ENCODE data around the gene TNC.

The TNC gene

DNA sequence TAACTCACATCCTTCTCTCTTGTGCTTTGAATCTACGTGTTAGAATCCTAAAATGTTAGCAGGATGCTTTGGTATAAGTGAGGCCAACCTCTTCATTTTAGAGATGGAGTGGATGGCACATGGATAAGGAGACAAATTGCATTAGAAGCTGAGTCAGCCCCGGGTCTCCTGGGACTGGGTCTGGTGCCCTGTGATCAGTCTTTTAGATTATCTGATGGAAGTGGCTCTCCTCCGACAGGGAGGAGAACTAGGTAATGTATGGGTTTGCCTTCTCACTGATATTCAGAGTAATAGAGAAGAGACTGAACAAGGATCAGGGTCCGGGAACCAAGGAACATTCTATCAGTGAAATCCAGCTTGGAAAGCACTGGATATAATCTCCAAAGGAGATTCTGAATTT lies 112.6 kb downstream of the TNC start:
- DNase-seq = no peak

DNA sequence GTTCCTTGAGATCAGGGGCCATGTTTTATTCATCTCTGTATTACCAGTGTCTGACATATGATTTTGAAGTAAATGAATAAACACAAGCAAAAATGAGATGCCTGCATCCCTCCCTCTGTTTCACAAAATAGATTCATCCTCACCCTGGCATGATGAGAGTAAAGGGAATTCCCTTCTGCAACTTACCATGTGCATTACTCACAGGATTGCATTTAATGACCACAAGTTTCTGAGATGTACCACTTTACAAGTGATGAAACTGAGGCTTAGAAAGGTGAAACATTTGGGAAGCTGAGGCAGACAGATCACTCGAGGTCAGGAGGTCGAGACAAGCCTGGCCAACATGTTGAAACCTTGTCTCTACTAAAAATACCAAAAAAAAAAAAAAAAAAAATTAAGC lies 113.4 kb downstream of the TNC start:
- DNase-seq = peak; percentile 94

DNA sequence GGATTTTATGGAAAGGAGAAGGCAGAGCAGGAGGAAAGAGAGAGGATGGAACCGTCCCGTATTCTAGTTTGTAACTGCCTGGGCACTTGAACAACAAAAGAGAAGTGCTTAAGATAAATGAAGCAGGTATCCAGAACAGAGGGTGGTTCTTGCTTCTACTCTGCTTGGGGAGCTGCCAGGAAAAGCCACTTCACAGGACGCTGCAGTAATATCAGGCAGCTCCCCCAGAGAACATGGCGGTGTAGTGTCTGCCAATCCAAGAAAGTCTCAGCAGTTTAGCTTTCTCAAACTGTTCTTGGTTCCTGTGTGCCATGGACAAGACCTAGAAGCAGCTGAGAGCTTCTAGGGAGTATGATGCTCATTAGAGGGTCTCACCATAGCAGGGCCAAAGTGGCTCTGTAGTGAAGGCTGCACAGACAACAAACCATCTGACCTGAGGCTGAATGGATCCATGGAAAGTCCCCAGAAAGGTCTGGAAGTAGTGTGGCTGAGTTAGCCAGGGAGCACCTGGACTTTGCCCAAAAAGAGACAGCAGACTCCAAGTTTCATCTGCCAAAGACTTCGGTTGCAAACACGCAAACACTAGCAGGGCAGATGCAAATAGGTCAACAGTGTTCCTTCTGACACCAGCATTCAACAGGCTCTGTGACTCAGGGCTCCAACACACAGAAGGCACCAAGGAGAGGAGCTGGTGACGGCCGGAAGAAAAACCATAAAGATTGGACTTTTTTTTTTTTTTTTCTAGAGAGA lies 115.4 kb downstream of the TNC start:
- DNase-seq = no peak

DNA sequence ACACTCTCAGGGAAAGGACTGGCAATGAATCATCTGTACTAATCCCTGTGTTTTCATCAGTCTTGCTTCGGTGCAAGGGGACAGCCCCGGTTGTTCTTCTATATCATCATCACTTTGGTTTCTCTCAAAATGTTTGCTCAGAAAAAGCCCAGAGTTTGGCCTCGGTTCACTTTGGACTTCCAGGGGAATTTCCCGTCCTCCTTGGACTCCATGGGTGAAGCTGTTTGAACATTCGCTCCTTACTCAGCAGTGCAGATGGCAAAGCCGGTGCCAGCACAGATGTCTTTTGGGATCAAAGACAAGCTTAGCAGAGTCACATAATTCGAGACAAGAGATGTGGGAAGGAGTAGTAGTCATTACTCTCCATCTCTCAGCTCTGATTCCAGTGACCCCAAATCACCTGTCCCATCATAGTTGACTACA lies 117.7 kb downstream of the TNC start:
- peak; percentile 92 for DNase-seq

DNA sequence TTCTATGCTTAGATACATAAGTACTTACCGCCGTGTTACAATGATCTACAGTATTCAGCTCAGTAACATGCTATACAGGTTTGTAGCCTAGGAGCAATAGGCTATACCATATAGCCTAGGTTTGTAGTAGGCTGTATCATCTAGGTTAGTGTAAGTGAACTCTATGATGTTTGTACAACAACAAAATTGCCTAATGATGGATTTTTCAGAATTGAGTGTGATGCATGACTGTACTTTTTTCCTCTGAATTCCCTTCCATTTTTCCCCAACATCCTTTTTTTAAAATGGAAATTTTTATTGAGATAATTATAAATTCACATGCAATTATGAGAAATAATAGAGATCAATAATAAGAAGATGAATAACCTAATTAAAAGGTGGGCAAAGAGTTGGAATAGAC lies 119.6 kb downstream of the TNC start:
- peak; percentile 75 for DNase-seq

DNA sequence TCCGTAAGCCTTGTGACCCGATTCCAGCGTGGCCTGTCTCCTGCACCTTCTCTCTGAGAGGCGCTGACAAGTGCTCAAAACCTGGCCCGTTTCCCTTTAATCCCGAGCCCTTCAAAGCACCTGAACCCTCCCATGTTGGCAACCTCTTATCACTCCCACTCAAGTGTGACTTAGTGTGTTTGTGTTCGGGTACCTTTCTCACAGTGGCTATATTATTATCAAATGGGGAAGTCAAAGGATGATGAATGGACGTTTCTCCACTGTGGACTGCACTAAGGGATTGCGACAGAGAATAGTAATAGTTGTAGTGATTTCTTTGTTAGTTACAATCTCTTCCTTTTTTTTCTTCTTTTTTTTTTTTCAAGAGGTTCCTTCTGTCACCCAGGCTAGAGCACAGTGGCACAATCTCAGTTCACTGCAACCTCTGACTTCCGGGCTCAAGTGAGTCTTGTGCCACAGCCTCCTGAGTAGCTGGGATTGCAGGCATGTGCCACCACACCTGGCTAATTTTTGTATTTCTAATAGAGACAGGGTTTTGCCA lies 122.2 kb downstream of the TNC start:
- DNase-seq = peak; percentile 96

DNA sequence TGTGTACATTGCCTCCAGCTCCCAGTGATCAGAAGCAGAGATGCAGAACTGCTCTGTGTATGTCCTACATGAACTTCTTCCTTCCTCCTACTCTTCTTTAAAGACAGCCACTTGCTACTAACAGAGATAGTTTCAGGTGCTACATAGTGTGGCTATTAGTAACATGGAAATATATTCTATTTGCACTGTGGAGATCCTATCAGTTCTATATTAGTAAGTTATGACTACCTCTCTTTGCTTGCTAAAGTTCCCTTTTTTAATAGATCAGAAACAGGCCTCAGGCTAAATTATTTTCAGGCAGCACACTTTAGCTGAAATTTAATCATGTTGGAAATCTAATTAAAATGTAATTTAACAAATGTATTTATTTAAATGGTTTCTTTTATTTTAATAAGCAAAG lies 123.2 kb downstream of the TNC start:
- peak; percentile 49 for DNase-seq

DNA sequence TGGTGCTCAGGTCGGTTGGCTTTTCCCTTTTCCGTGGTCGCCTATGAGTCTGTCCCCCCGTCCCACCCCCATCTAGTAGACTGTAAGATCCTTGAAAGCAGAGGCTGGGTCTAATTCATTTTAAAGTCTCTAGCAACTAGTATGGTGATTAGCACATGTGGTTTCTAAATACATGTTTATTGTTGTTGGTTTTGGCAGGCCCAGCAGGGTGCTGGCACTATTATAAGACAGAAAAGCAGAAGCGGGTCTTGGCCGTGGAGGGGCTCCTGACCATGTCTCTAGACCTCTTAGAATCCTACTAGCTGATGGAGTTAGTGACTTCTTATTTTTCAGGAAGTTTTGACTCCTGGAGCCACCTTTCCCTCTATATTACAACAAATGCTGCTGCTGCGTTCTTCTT lies 126.1 kb downstream of the TNC start:
- DNase-seq = no peak

DNA sequence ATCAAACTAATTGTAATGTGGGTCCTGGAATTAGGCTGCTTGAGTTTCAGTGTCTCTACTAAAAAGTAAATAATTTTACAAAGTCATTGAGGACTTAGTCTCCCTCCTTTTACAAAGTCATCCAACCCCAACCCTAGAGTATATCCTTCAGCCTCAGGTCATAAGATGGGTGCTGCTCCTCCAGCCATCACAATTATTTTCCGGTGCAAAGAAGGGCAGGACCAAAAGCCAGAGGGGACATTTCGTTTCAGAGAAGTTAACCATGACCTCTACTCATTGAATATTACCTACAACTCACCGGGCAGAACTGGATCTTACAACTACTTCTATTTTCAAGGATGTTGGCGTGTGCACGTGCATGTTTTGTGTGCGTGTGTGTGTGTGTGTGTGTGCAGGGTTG lies 127.1 kb downstream of the TNC start:
- no peak for DNase-seq

DNA sequence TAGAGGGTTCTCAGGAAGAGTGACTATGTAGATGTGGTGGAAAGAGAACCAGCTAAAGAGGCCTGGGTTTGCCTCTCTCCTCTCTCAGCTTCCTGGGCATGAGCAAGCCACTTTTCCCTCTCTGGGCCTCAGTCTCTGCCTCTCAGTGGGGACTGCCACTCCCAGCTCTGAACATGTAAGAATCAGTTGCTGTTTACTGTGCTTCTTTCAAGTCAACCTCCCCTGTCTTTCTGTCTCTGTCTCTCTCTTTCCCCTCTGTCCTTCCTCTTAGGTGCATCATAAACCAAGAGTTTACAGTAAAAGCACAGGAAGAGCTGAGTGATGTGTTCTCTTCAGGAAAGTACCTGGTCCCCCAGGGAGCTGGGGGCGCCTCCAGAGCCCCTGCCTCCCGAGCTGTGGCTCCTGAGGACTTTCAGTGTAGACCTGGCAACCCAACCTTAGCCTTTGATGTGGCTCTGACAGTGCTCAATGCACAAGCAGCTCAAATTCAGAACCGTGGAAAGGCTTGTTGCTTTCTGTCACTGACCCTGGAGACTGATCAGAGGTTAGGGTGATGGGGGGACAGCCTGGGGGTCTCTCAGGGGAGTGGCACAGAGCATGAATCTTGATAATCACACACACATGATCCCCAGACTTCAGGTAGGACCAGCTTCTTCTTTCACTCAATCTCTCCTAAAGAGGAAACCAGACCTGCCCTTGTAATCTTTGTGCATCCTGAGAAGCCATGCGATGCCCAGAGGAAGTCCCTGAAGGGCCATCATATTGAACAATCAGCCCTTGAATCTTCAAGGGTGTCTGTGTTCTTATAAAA lies 128.2 kb downstream of the TNC start:
- DNase-seq = no peak

DNA sequence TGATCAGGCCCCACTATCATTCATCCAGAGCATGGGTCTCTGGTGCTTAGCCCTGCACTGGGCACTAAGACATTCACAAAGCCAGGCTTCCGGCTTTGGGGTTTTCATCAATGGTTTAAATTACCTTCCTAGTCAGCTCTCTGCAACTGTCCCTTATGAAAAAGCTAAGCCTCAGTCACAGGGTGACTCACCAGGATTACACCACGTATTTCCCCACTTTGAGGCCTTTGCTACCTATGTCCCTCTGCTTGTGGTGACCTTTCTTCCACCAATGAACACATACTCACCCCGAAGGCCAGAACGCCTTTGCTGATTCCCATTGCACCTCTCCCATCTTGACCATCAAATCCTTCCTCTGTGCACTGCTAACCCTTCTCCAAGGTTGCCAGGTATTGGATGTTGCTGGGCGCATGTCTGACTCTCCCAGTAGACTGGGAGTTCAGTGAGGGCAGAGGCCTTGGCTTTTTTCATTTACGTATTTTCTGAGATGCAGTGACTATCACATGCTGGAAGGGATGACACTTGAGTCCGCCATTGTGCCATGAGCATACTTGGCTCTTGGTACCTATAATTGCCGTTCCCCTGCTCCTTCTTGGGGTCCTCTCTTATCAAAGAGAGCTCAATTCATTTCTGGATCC lies 128.9 kb downstream of the TNC start:
- DNase-seq = peak; percentile 85

DNA sequence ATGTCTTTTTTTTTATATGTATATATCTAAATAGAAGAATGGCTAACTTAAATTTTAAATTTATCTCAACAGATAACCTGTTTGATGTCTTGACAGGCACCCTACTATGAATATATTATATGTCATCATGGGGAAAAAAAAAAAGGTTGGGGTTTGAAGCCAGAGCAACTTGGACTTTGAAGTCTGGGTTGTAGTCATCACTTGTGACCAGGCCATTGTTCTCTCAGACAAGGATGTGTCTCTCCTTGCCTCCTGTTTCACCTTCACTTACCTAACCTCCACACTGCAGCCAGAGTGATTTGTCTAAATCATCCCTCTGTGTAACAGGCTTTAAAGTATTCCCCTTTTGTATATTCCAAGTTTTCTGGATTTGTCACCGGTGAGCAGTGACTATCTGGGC lies 130.8 kb downstream of the TNC start:
- DNase-seq = no peak

DNA sequence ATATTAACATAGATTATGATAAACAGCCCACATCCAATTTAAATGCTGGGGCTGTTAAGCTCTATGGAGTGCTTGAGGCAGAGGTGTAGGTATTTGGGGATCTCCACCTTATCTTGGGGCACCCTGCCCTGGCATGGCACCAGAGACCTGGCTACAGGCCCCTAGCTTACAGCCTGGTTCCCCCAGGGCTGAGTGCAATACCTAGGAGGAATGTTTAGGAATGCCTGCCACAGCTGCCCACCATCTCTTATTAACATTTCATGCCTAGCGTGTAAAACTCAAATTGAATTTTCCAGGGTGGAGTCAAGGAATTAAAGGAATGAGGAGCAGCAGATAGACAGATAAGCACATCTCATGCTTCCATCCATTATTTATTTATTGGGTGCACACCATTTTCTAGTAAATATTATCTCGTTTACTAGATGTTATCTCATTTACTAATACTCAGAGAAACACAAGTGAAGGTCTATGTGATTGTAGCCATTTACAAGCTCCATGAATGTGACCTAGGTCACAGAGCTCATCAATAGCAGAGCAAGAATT lies 131.9 kb downstream of the TNC start:
- DNase-seq = no peak

DNA sequence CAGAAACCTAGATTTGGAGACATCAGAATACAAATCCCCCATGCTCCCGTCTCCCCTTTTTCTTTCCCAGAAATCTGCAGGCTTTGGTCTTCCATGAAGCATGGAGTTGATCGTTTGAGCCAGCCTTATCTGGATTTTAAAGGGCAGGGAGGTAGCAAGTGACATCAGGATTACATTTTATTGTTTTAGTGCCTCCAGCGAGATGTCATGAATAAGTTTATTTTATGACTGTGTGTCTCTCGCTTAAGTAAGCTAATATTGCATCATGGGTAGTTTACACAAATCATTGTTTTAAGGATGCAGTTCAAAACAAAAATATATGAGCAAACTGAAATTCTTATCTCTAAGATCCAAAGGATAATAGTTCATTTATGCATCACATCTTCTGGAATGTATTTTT lies 136.9 kb downstream of the TNC start:
- no peak for DNase-seq

DNA sequence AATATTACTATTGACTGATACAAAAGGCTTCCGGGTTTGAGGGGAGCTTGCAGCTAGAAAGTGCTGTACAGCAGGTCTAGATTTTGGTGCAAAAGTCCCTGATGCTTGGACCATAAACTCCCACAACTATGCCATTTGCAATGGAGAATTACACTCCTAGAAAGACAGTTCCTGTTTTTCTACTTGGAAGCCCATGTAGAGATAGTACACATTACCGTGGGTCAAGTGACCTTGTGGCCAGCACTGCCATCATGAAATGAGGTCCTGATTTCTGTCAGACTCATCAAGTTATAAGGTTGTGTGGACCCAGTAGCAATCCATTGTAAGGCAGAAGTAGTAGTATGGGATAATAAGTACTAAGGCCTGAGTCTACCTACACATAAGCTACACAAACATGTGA lies 144.7 kb downstream of the TNC start:
- peak; percentile 59 for DNase-seq

DNA sequence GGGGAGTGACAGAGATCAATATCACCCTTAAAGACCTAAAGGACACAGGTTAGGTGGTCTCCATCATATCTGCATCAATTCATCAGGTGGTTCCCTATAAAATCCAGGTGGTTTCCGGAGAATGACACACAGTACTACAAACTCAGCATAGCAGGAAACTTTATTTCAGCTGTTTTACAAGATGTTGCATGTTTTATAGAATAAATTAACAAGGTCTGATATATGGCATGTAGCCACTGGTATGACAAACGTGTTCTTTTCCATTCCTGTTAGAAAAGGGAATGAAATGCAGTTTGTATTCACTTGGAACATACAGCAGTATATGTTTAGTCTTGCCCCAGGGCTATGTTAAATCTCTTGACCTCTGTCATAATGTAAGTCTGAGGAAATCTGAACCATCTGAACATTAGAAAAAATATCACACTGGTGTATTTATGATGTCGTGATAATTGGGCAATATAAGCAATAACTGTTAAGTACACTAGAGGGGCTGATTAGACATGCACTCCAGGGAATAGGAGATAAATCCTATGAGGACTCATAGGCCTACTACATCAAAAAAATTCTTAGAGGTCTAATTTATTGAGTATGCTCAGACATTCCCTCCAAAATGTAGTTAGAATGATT lies 145.3 kb downstream of the TNC start:
- DNase-seq = peak; percentile 65

Measured in inflammatory macrophage treated with lipopolysaccharide for 4 hours (primary cell).